Measurements from ENCODE around the gene DPEP2. TPM values are rescaled to one million over a fixed set of nuclear protein-coding genes. Genes with fewer than 3 reads are reported as not detected.

The DPEP2 gene
- total RNA-seq, 1 donor from 2014 or later: not detected

DNA sequence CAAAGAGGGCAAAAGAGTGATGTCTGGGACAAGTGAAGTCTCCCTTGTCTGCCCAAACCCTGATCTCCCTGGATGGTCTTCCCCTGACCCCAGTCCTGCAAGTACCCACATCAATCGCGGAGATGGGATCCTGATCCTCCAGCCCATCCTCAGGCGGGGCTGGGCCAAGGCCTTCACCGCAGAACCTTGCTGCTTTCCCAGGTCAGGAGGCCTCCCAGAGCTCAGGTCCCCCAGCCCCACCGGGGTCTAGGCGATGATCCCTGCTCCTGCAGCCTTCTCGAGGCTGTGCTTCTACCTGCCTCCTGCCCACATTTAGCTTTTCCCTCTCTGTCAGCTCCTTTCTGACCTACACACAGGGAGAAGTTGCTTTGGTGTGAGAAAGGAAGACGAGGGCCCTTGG, 37.1 kb downstream of the DPEP2 start:
- H3K36me3 ChIP-seq (ENCODE audit: insufficient read depth, low read length): peaks cover 37% of the 10 kb centered on the region
- H3K36me3 Mint-ChIP-seq (ENCODE audit: low read depth, unreplicated experiment): peaks cover 28% of the 10 kb centered on the region
- peaks cover 28% of the 10 kb centered on the region for H3K4me1 Mint-ChIP-seq (ENCODE audit: low read depth, unreplicated experiment)

DNA sequence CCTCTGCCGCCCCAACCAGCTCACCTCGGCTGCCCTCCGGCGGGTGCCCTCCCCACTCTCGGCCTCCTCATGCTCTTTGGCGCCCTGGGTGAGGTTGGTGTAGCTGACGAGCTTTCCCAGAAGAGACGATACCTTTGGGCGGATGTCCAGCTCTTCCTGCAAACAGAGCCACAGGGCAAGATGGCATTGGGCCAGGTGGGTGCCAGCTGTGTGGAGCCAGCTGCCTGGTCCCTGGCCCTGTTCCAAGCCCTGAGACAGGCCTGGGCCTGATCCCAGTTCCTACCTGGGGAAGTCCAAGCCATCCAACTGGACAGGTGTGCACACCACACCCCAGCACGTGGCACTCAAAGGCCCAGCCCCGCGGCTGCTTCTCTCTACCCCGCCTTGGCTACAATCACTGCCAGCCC, 37.7 kb downstream of the DPEP2 start:
- Histone ChIP-seq H3K4me2 (ENCODE audit: low read length) (no peak overlapping the region), H3K79me2 (ENCODE audit: insufficient read depth, low read length) (peaks cover 85% of the 10 kb centered on the region), H4K20me1 (ENCODE audit: insufficient read depth, low read length) (peaks cover 94% of the 10 kb centered on the region), H2AFZ (ENCODE audit: low read depth, low read length) (no peak overlapping the region), H3K27ac (ENCODE audit: low read depth, low read length) (no peak overlapping the region), H3K4me3 (ENCODE audit: insufficient read depth, low read depth, low read length) (no peak overlapping the region), H3K36me3 (ENCODE audit: insufficient read depth, low read length) (peaks cover 37% of the 10 kb centered on the region), H3K4me1 (ENCODE audit: insufficient read depth, low read length) (peaks cover 34% of the 10 kb centered on the region), H3K27me3 (ENCODE audit: insufficient read depth, low read length) (no peaks in the 10 kb centered on the region), H3K9ac (ENCODE audit: low read length) (no peak overlapping the region), H3K9me3 (ENCODE audit: insufficient read depth, low read depth, low read length) (no peaks in the 10 kb centered on the region)
- TF ChIP-seq, protein P1, sequence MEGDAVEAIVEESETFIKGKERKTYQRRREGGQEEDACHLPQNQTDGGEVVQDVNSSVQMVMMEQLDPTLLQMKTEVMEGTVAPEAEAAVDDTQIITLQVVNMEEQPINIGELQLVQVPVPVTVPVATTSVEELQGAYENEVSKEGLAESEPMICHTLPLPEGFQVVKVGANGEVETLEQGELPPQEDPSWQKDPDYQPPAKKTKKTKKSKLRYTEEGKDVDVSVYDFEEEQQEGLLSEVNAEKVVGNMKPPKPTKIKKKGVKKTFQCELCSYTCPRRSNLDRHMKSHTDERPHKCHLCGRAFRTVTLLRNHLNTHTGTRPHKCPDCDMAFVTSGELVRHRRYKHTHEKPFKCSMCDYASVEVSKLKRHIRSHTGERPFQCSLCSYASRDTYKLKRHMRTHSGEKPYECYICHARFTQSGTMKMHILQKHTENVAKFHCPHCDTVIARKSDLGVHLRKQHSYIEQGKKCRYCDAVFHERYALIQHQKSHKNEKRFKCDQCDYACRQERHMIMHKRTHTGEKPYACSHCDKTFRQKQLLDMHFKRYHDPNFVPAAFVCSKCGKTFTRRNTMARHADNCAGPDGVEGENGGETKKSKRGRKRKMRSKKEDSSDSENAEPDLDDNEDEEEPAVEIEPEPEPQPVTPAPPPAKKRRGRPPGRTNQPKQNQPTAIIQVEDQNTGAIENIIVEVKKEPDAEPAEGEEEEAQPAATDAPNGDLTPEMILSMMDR (IDR thresholded peaks at IDR 0.05; ENCODE audit: insufficient read depth, low read depth, low read length): no peak
- no peak for TF ChIP-seq EZH2 (IDR thresholded peaks at IDR 0.05; ENCODE audit: insufficient read depth, low read length)
- Mint-ChIP-seq H3K9me3 (ENCODE audit: unreplicated experiment) (no peaks in the 10 kb centered on the region), H3K27ac (ENCODE audit: unreplicated experiment) (no peak overlapping the region), H3K27me3 (ENCODE audit: low read depth, unreplicated experiment) (no peaks in the 10 kb centered on the region), H3K36me3 (ENCODE audit: low read depth, unreplicated experiment) (peaks cover 28% of the 10 kb centered on the region), H3K4me3 (ENCODE audit: unreplicated experiment) (no peak overlapping the region), H3K4me1 (ENCODE audit: low read depth, unreplicated experiment) (peaks cover 25% of the 10 kb centered on the region)
- FAIRE-seq (no peak), DNase-seq (ENCODE audit: low read depth) (no peak)

More for the DNA sequence above, 37.1 kb downstream of the DPEP2 start:
- Mint-ChIP-seq H3K27me3 (ENCODE audit: low read depth, unreplicated experiment) (no peaks in the 10 kb centered on the region), H3K4me3 (ENCODE audit: unreplicated experiment) (no peak overlapping the region), H3K9me3 (ENCODE audit: unreplicated experiment) (no peaks in the 10 kb centered on the region), H3K27ac (ENCODE audit: unreplicated experiment) (no peak overlapping the region)
- no peak overlapping the region for H2AFZ ChIP-seq (ENCODE audit: low read depth, low read length)
- no peaks in the 10 kb centered on the region for H3K27me3 ChIP-seq (ENCODE audit: insufficient read depth, low read length)
- no peak overlapping the region for H3K4me3 ChIP-seq (ENCODE audit: insufficient read depth, low read depth, low read length)
- H3K79me2 ChIP-seq (ENCODE audit: insufficient read depth, low read length): peaks cover 91% of the 10 kb centered on the region
- H3K9me3 ChIP-seq (ENCODE audit: insufficient read depth, low read depth, low read length): no peaks in the 10 kb centered on the region
- DNase-seq (ENCODE audit: low read depth) (no peak), FAIRE-seq (no peak)
- peaks cover 99% of the 10 kb centered on the region for H4K20me1 ChIP-seq (ENCODE audit: insufficient read depth, low read length)
- H3K4me1 ChIP-seq (ENCODE audit: insufficient read depth, low read length): peaks cover 40% of the 10 kb centered on the region
- H3K27ac ChIP-seq (ENCODE audit: low read depth, low read length): no peak overlapping the region
- H3K4me2 ChIP-seq (ENCODE audit: low read length): no peak overlapping the region
- H3K9ac ChIP-seq (ENCODE audit: low read length): no peak overlapping the region
- TF ChIP-seq, protein P1 (IDR thresholded peaks at IDR 0.05; ENCODE audit: insufficient read depth, low read depth, low read length): no peak
- no peak for TF ChIP-seq EZH2 (IDR thresholded peaks at IDR 0.05; ENCODE audit: insufficient read depth, low read length)

DNA sequence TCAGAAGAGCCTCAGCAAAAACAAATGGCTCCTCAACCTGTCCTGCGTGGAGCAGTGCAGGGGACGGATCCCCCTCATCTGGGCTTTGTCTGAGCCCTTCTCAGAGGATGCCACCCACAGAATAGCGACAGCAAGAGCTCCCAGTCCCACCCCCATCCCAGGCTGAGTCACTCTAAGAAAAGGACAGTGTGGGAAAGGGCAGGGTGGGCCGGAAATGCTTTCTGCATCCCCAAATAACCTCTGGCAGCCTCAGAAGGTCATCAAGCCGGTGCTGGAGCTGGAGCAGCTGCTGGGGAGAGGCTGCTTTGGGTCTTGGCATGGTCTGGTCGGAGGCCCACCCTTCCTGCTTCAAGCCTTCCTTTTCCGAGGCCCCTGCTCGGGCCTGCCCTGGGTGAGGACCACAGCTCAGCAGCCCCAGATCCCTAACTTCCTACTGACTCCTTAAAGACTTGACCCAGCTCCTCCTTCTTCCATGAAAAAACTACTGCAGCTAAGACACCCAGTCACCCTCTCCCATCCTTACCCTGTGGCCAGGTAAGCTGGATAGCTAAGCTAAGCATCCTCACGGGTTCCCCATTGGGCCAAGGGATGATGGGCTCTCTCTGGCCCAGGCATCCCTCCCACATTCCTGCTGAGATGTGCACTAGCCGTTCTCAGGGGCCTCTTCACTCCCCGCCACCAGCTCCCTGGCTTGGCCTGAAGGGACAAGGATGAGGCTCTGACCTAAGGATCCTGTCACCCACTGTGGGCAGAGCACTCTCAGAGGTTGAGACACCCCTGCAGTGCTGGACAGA, 39.6 kb downstream of the DPEP2 start:
- H3K27ac Mint-ChIP-seq (ENCODE audit: unreplicated experiment): peak overlapping the region; percentile 47
- DNase-seq (ENCODE audit: low read depth): peak; percentile 31
- TF ChIP-seq, protein P1 (IDR thresholded peaks at IDR 0.05; ENCODE audit: insufficient read depth, low read depth, low read length): no peak
- TF ChIP-seq EZH2 (IDR thresholded peaks at IDR 0.05; ENCODE audit: insufficient read depth, low read length): no peak
- no peak for FAIRE-seq
- Histone ChIP-seq H3K27ac (ENCODE audit: low read depth, low read length) (no peak overlapping the region), H3K4me3 (ENCODE audit: insufficient read depth, low read depth, low read length) (no peak overlapping the region), H3K4me2 (ENCODE audit: low read length) (peak overlapping the region; percentile 61), H3K79me2 (ENCODE audit: insufficient read depth, low read length) (peaks cover 71% of the 10 kb centered on the region), H3K36me3 (ENCODE audit: insufficient read depth, low read length) (peaks cover 44% of the 10 kb centered on the region), H4K20me1 (ENCODE audit: insufficient read depth, low read length) (peaks cover 89% of the 10 kb centered on the region), H3K4me1 (ENCODE audit: insufficient read depth, low read length) (peaks cover 24% of the 10 kb centered on the region), H2AFZ (ENCODE audit: low read depth, low read length) (no peak overlapping the region), H3K9me3 (ENCODE audit: insufficient read depth, low read depth, low read length) (no peaks in the 10 kb centered on the region), H3K9ac (ENCODE audit: low read length) (peak overlapping the region; percentile 24), H3K27me3 (ENCODE audit: insufficient read depth, low read length) (no peaks in the 10 kb centered on the region)
- H3K4me1 Mint-ChIP-seq (ENCODE audit: low read depth, unreplicated experiment): peaks cover 11% of the 10 kb centered on the region
- H3K27me3 Mint-ChIP-seq (ENCODE audit: low read depth, unreplicated experiment): no peaks in the 10 kb centered on the region
- H3K4me3 Mint-ChIP-seq (ENCODE audit: unreplicated experiment): no peak overlapping the region
- H3K9me3 Mint-ChIP-seq (ENCODE audit: unreplicated experiment): no peaks in the 10 kb centered on the region
- H3K36me3 Mint-ChIP-seq (ENCODE audit: low read depth, unreplicated experiment): peaks cover 30% of the 10 kb centered on the region
